Naive thymus-derived CD4-positive, alpha-beta T cell (primary cell): ENCODE measurements around the gene ALG10B. TPM values are rescaled to one million over a fixed set of nuclear protein-coding genes. Genes with fewer than 3 reads are reported as not detected.

ENCODE experiments used
- ATAC-seq: fragments of 150-1000 bp; cut with Tn5 transposase; 2 replicates; pipeline ENCODE4 v1.10.0; 2021; ENCODE audit warnings: mild to moderate bottlenecking, moderate library complexity
- CTCF ChIA-PET: fragments of 350-600 bp; sonication (Branson Sonifier 250); formaldehyde crosslinking; loops from one replicate; lab custom pipeline; 2021; ENCODE audit warnings: antibody characterized with exemption; lab: Charles Lee
- POLR2A ChIA-PET: fragments of 350-600 bp; sonication (Branson Sonifier 250); formaldehyde crosslinking; loops from one replicate; lab custom pipeline; 2021; ENCODE audit warnings: antibody characterized with exemption, inconsistent platforms; lab: Charles Lee
- DNase-seq, 9 donors: peaks; one replicate each; pipeline versions ENCODE4 v3.0.0 to v3.0.0-alpha.2; 2020 to 2022; ENCODE audit warnings: mixed read lengths in 1 of 9
- H3K27ac ChIP-seq: one replicate; pipeline ENCODE4 v1.7.0; 2013; ENCODE audit warnings: mild to moderate bottlenecking, low read depth, low read length, moderate library complexity
- H3K27me3 ChIP-seq, 2 donors: one replicate each; pipeline ENCODE4 v1.7.0; 2013; ENCODE audit warnings: low read length in 2 of 2, mild to moderate bottlenecking in 2 of 2, moderate library complexity in 2 of 2; ENCODE audit not compliant: control insufficient read depth in 2 of 2, insufficient read depth in 2 of 2
- H3K36me3 ChIP-seq, 3 experiments: 1 replicate in 2 of 3; 2 replicates in 1 of 3; pipeline ENCODE4 v1.7.0; 2013; ENCODE audit warnings: low read length in 3 of 3, mild to moderate bottlenecking in 3 of 3, moderate library complexity in 1 of 3; ENCODE audit not compliant: insufficient read depth in 3 of 3, control insufficient read depth in 2 of 3
- H3K4me1 ChIP-seq, 2 donors: one replicate each; pipeline ENCODE4 v1.7.0; 2013; ENCODE audit warnings: low read length in 2 of 2, mild to moderate bottlenecking in 2 of 2, moderate library complexity in 1 of 2; ENCODE audit not compliant: control insufficient read depth in 2 of 2, insufficient read depth in 2 of 2
- H3K4me3 ChIP-seq: 2 replicates; pipeline ENCODE4 v1.7.0; 2013; ENCODE audit warnings: mild to moderate bottlenecking, low read length
- H3K9me3 ChIP-seq, 3 experiments: 1 replicate in 2 of 3; 2 replicates in 1 of 3; pipeline ENCODE4 v1.7.0; 2013; ENCODE audit warnings: low read length in 3 of 3; ENCODE audit not compliant: control insufficient read depth in 2 of 3
- H3K27ac Mint-ChIP-seq, 9 donors: one replicate each; pipeline ENCODE4 v1.8.0; 2020 to 2022; ENCODE audit warnings: mixed read lengths in 9 of 9, mild to moderate bottlenecking in 8 of 9, moderate library complexity in 5 of 9, inconsistent platforms in 2 of 9
- H3K27me3 Mint-ChIP-seq, 5 donors: one replicate each; pipeline ENCODE4 v1.8.0; 2021 to 2022; ENCODE audit warnings: mixed read lengths in 5 of 5, mild to moderate bottlenecking in 1 of 5
- H3K36me3 Mint-ChIP-seq, 5 donors: one replicate each; pipeline ENCODE4 v1.8.0; 2020 to 2022; ENCODE audit warnings: mixed read lengths in 5 of 5, mild to moderate bottlenecking in 3 of 5, inconsistent platforms in 1 of 5
- H3K4me1 Mint-ChIP-seq, 7 donors: one replicate each; pipeline ENCODE4 v1.8.0; 2020 to 2022; ENCODE audit warnings: mixed read lengths in 7 of 7, mild to moderate bottlenecking in 3 of 7, inconsistent platforms in 1 of 7
- H3K4me3 Mint-ChIP-seq, 10 donors: one replicate each; pipeline ENCODE4 v1.8.0; 2020 to 2022; ENCODE audit warnings: mild to moderate bottlenecking in 10 of 10, mixed read lengths in 10 of 10, moderate library complexity in 6 of 10, inconsistent platforms in 2 of 10
- H3K9me3 Mint-ChIP-seq, 11 donors: one replicate each; pipeline ENCODE4 v1.8.0; 2020 to 2022; ENCODE audit warnings: mixed read lengths in 11 of 11, mild to moderate bottlenecking in 4 of 11, inconsistent platforms in 1 of 11, moderate library complexity in 1 of 11
- intact Hi-C, 2 donors: fragments of 100-400 bp; cut with micrococcal nuclease; formaldehyde crosslinking; loops; one replicate each; pipeline ENCODE4 v1.15.1; 2023
- polyA plus RNA-seq, 2 donors: library from polyadenylated mRNA; unstranded; fragments of 300-500 nt; fragmentation: Illumina TruSeq; gene quantifications; one replicate each; pipeline ENCODE4 v1.2.3, GENCODE V29; 2021
- total RNA-seq, 6 experiments: library from RNA in 5 of 6; stranded (reverse) in 5 of 6; gene quantifications; 1 replicate in 5 of 6; 2 replicates in 1 of 6; pipeline ENCODE4 v1.2.3 and lab custom pipeline; 2021 to 2026

ALG10B gene
- total and polyA plus RNA-seq, 7 experiments from 2014 or later: 0.29 to 17.1 (median 11.8) TPM

- Mint-ChIP-seq H3K4me3 (no peak overlapping the region), H3K9me3 (peaks cover 0 to 5% (median 0%) of the 10 kb centered on the region in 11 donors), H3K27me3 (no peaks in the 10 kb centered on the region), H3K36me3 (no peaks in the 10 kb centered on the region), H3K4me1 (no peaks in the 10 kb centered on the region), H3K27ac (no peak overlapping the region)
- H3K9me3 ChIP-seq: no peaks in the 10 kb centered on the region
- H3K4me1 ChIP-seq: no peaks in the 10 kb centered on the region
- POLR2A ChIA-PET: no interaction called here
- H3K27me3 ChIP-seq: no peaks in the 10 kb centered on the region
- ATAC-seq (no peak), DNase-seq (no peak)
- intact Hi-C loops: no loop called here
- CTCF ChIA-PET: no interaction called here
- H3K4me3 ChIP-seq: no peak overlapping the region
- H3K36me3 ChIP-seq: no peaks in the 10 kb centered on the region
- H3K27ac ChIP-seq: no peak overlapping the region
Observed at GRCh38 chr12:38370311-38370710, 53.7 kb downstream of the ALG10B start.

- Mint-ChIP-seq H3K27me3 (no peaks in the 10 kb centered on the region), H3K4me3 (no peak overlapping the region), H3K36me3 (no peaks in the 10 kb centered on the region), H3K27ac (no peak overlapping the region), H3K9me3 (peaks cover 0 to 25% (median 4%) of the 10 kb centered on the region in 11 donors), H3K4me1 (no peaks in the 10 kb centered on the region)
- ChIA-PET POLR2A (no interaction called here), CTCF (no interaction called here)
- Histone ChIP-seq H3K9me3 (no peaks in the 10 kb centered on the region), H3K36me3 (no peaks in the 10 kb centered on the region), H3K4me3 (no peak overlapping the region), H3K27ac (no peak overlapping the region), H3K4me1 (no peaks in the 10 kb centered on the region), H3K27me3 (no peaks in the 10 kb centered on the region)
- intact Hi-C loops: no loop called here
- ATAC-seq (no peak), DNase-seq (no peak)
Observed at GRCh38 chr12:38373784-38374183, 57.2 kb downstream of the ALG10B start.

- Mint-ChIP-seq H3K4me1 (no peaks in the 10 kb centered on the region), H3K27me3 (no peaks in the 10 kb centered on the region), H3K9me3 (peaks cover 0 to 32% (median 6%) of the 10 kb centered on the region in 11 donors), H3K27ac (no peak overlapping the region), H3K36me3 (no peaks in the 10 kb centered on the region), H3K4me3 (no peak overlapping the region)
- Histone ChIP-seq H3K36me3 (no peaks in the 10 kb centered on the region), H3K27ac (no peak overlapping the region), H3K4me3 (no peak overlapping the region), H3K9me3 (no peaks in the 10 kb centered on the region), H3K4me1 (no peaks in the 10 kb centered on the region), H3K27me3 (no peaks in the 10 kb centered on the region)
- POLR2A ChIA-PET: no interaction called here
- no peak for ATAC-seq
- intact Hi-C loops: no loop called here
- CTCF ChIA-PET: no interaction called here
- no peak for DNase-seq
Observed at GRCh38 chr12:38374751-38375150, 58.2 kb downstream of the ALG10B start.
